ENCODE data around the gene FBXL19. TPM values are rescaled to one million over a fixed set of nuclear protein-coding genes. Genes with fewer than 3 reads are reported as not detected.

The FBXL19 gene
- total and polyA plus RNA-seq, 2 of the 13 experiments (the other 11 are each of a cell fraction or from before 2014, with no cell fraction given), result 6.0 to 13.7 TPM

DNA sequence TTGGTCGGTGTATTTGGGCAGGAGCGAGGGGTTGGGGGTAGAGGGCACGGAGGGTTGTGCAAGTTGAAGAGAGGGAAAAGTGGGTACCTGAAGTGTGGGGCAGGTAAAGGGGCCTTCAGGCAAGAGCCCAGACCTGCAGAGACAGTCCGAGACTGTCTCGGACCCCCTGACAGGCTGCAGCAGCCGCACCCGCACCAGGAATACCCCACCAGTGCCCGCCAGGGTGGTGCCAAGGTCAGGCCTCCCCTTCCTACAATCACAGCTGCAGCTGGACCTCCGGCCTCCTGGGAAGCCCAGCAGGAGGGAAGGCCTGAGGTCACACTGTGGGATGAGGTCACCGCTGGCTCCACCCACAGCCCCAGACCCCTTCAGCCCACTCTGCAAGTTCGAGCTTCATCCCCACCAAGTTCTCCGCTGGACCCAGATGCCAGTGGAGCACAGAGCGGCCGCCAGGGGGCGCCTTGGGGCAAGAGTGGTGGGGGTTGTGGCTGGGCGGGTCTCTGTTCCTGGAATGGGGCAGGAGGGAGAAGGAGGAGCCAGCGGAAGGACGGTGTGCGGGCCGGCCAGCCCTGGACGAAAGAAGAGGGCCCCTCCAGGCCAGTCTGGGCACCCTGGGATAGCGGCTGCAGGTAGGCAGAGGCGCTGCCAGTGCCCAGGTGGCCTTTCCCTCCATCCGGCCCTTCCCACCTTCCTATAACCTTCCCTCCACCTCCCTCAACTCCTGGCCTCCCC lies 61.5 kb downstream of the FBXL19 start, which contains the start of gene HSD3B7 (continued):
- TF ChIP-seq, protein P1, sequence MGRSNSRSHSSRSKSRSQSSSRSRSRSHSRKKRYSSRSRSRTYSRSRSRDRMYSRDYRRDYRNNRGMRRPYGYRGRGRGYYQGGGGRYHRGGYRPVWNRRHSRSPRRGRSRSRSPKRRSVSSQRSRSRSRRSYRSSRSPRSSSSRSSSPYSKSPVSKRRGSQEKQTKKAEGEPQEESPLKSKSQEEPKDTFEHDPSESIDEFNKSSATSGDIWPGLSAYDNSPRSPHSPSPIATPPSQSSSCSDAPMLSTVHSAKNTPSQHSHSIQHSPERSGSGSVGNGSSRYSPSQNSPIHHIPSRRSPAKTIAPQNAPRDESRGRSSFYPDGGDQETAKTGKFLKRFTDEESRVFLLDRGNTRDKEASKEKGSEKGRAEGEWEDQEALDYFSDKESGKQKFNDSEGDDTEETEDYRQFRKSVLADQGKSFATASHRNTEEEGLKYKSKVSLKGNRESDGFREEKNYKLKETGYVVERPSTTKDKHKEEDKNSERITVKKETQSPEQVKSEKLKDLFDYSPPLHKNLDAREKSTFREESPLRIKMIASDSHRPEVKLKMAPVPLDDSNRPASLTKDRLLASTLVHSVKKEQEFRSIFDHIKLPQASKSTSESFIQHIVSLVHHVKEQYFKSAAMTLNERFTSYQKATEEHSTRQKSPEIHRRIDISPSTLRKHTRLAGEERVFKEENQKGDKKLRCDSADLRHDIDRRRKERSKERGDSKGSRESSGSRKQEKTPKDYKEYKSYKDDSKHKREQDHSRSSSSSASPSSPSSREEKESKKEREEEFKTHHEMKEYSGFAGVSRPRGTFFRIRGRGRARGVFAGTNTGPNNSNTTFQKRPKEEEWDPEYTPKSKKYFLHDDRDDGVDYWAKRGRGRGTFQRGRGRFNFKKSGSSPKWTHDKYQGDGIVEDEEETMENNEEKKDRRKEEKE (IDR thresholded peaks at IDR 0.05), result no peak
- no peak for TF ChIP-seq MXD4 (CRISPR knock-in tag; IDR thresholded peaks at IDR 0.05)
- TF ChIP-seq SYNCRIP (IDR thresholded peaks at IDR 0.05; ENCODE audit: insufficient read depth, low read depth, low read length), result no peak
- no peak for TF ChIP-seq ZNF761 (CRISPR knock-in tag; conservative IDR thresholded peaks at IDR 0.05)
- TF ChIP-seq TARDBP (CRISPR knock-in tag; IDR thresholded peaks at IDR 0.05), result no peak
- TF ChIP-seq, protein P2, sequence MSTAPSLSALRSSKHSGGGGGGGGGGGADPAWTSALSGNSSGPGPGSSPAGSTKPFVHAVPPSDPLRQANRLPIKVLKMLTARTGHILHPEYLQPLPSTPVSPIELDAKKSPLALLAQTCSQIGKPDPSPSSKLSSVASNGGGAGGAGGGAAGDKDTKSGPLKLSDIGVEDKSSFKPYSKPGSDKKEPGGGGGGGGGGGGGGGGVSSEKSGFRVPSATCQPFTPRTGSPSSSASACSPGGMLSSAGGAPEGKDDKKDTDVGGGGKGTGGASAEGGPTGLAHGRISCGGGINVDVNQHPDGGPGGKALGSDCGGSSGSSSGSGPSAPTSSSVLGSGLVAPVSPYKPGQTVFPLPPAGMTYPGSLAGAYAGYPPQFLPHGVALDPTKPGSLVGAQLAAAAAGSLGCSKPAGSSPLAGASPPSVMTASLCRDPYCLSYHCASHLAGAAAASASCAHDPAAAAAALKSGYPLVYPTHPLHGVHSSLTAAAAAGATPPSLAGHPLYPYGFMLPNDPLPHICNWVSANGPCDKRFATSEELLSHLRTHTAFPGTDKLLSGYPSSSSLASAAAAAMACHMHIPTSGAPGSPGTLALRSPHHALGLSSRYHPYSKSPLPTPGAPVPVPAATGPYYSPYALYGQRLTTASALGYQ (CRISPR knock-in tag; IDR thresholded peaks at IDR 0.05), result 0 out of 2 replicates have a peak, but pooled peaks have one; percentile 27
- no peak for TF ChIP-seq KLF16 (CRISPR knock-in tag; IDR thresholded peaks at IDR 0.05)
- no peak; the same call in none of the 2 replicates for TF ChIP-seq MEIS2 (CRISPR knock-in tag; IDR thresholded peaks at IDR 0.05)
- TF ChIP-seq, protein P3, sequence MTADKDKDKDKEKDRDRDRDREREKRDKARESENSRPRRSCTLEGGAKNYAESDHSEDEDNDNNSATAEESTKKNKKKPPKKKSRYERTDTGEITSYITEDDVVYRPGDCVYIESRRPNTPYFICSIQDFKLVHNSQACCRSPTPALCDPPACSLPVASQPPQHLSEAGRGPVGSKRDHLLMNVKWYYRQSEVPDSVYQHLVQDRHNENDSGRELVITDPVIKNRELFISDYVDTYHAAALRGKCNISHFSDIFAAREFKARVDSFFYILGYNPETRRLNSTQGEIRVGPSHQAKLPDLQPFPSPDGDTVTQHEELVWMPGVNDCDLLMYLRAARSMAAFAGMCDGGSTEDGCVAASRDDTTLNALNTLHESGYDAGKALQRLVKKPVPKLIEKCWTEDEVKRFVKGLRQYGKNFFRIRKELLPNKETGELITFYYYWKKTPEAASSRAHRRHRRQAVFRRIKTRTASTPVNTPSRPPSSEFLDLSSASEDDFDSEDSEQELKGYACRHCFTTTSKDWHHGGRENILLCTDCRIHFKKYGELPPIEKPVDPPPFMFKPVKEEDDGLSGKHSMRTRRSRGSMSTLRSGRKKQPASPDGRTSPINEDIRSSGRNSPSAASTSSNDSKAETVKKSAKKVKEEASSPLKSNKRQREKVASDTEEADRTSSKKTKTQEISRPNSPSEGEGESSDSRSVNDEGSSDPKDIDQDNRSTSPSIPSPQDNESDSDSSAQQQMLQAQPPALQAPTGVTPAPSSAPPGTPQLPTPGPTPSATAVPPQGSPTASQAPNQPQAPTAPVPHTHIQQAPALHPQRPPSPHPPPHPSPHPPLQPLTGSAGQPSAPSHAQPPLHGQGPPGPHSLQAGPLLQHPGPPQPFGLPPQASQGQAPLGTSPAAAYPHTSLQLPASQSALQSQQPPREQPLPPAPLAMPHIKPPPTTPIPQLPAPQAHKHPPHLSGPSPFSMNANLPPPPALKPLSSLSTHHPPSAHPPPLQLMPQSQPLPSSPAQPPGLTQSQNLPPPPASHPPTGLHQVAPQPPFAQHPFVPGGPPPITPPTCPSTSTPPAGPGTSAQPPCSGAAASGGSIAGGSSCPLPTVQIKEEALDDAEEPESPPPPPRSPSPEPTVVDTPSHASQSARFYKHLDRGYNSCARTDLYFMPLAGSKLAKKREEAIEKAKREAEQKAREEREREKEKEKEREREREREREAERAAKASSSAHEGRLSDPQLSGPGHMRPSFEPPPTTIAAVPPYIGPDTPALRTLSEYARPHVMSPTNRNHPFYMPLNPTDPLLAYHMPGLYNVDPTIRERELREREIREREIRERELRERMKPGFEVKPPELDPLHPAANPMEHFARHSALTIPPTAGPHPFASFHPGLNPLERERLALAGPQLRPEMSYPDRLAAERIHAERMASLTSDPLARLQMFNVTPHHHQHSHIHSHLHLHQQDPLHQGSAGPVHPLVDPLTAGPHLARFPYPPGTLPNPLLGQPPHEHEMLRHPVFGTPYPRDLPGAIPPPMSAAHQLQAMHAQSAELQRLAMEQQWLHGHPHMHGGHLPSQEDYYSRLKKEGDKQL (CRISPR knock-in tag; IDR thresholded peaks at IDR 0.05; ENCODE audit: low read depth), result no peak
- TF ChIP-seq SIN3A (IDR thresholded peaks at IDR 0.05; ENCODE audit: borderline replicate concordance, low read depth, low read length), result no peak
- no peak for TF ChIP-seq ZNF589 (CRISPR knock-in tag; conservative IDR thresholded peaks at IDR 0.05)
- 0 out of 2 replicates have a peak, but pooled peaks have one; percentile 18 for TF ChIP-seq GFI1 (CRISPR knock-in tag; IDR thresholded peaks at IDR 0.05; ENCODE audit: borderline replicate concordance)
- TF ChIP-seq ZNF607 (CRISPR knock-in tag; IDR thresholded peaks at IDR 0.05; ENCODE audit: borderline replicate concordance), result no peak; the same call in 1 of the 2 replicates
- TF ChIP-seq ZNF660 (CRISPR knock-in tag; IDR thresholded peaks at IDR 0.05; ENCODE audit: borderline replicate concordance, low read depth), result no peak
- TF ChIP-seq PRPF4 (IDR thresholded peaks at IDR 0.05; ENCODE audit: low read depth, low read length, poor library complexity, severe bottlenecking), result no peak
- TF ChIP-seq ZMYM2 (CRISPR knock-in tag; IDR thresholded peaks at IDR 0.05), result peak; percentile 60; the same call in 1 of the 2 replicates
- TF ChIP-seq ZNF335 (CRISPR knock-in tag; IDR thresholded peaks at IDR 0.05), result no peak

All from HepG2 (cell line).